ENCODE results near the gene ADAMTSL5. TPM values are rescaled to one million over a fixed set of nuclear protein-coding genes. Genes with fewer than 3 reads are reported as not detected.
"Not testable (repeated sequence)": the region's sequence is repeated elsewhere in the genome, so short reads cannot be mapped to it uniquely, and the experiment has no call there.

Gene ADAMTSL5
- total and polyA plus RNA-seq, 9 of the 15 experiments (the other 6 are each of a cell fraction or from before 2014, with no cell fraction given) = 1.0 to 11.6 (median 4.1) TPM

GRCh38 chr19:1501200-1501595 lies 11.6 kb downstream of the ADAMTSL5 start (continued):
- TF ChIP-seq ZFX (CRISPR knock-in tag; IDR thresholded peaks at IDR 0.05) = peak; percentile 10; the same call in 1 of the 2 replicates
- no peak for TF ChIP-seq SREBF2 (CRISPR knock-in tag; IDR thresholded peaks at IDR 0.05)
- 0 out of 2 replicates have a peak, but pooled peaks have one; percentile 10 for TF ChIP-seq ZNF740 (CRISPR knock-in tag; IDR thresholded peaks at IDR 0.05)
- no peak for TF ChIP-seq ZNF740 (tag; IDR thresholded peaks at IDR 0.05)
- TF ChIP-seq PHB (CRISPR knock-in tag; IDR thresholded peaks at IDR 0.05) = no peak

DNA sequence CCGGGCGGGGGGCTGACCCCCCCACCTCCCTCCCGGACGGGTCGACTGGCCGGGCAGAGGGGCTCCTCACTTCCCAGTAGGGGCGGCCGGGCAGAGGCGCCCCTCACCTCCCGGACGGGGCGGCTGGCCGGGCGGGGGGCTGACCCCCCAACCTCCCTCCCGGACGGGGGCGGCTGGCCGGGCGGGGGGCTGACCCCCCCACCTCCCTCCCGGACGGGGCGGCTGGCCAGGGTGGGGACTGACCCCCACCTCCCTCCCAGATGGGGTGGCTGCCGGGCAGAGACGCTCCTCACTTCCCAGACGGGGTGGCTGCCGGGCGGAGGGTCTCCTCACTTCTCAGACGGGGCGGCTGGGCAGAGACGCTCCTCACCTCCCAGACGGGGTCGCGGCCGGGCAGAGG lies 13.6 kb downstream of the ADAMTSL5 start:
- no CpG with 5 or more reads among the region's 34 CpGs for WGBS (ENCODE audit: insufficient coverage, low coverage, missing lambda C conversion rate)
- intact Hi-C loops (cut with micrococcal nuclease); H3K27me3 ChIP-seq (ENCODE audit: control insufficient read depth in 2 of 2, insufficient read depth in 2 of 2, low read length in 2 of 2); CTCF ChIA-PET (ENCODE audit: low intra/inter-chr PET ratio); H3K27ac ChIP-seq (ENCODE audit: extremely low read depth, low read depth, low read length); H3K9me3 ChIP-seq (replicated peaks; ENCODE audit: control insufficient read depth, insufficient read depth, low read depth, low read length); H3K79me2 ChIP-seq (ENCODE audit: control insufficient read depth, insufficient read depth, low read length); H3K4me3 ChIP-seq; H4K20me1 ChIP-seq (replicated peaks; ENCODE audit: control insufficient read depth, insufficient read depth, low read length); H3K9ac ChIP-seq (ENCODE audit: insufficient read depth in 1 of 2, low read depth in 2 of 2, low read length in 2 of 2); ATAC-seq; H2AFZ ChIP-seq (ENCODE audit: low read depth, low read length); DNase-seq (ENCODE audit: extremely low read depth in 1 of 4, low spot score in 3 of 4); POLR2A ChIA-PET; FAIRE-seq; in situ Hi-C loops (cut with MboI); BruUV-seq (replicated peaks); H3K36me3 ChIP-seq (ENCODE audit: control insufficient read depth, insufficient read depth, low read length); H3K9me1 ChIP-seq (ENCODE audit: control insufficient read depth, insufficient read depth, low read length); H3K4me2 ChIP-seq (ENCODE audit: insufficient read depth, low read length): not testable (repeated sequence)
- peaks cover 3 to 76% of the 10 kb centered on the region in 2 experiments; a peak in 4 of 5 replicates for H3K4me1 ChIP-seq (replicated peaks in 1 of 2; ENCODE audit: control insufficient read depth in 2 of 2, insufficient read depth in 2 of 2, low read length in 2 of 2)
